OCI-LY1 (cell line): ENCODE results near the gene KBTBD6.

Experiments
- CTCF ChIP-seq: fragments of 200-600 bp; sonication (generic), shearing (Covaris generic); IDR thresholded peaks from 2 replicates; pipeline ENCODE4 v1.5.1; 2017; ENCODE audit warnings: mild to moderate bottlenecking, antibody characterized with exemption, low read length, moderate library complexity, mixed read lengths
- EZH2 ChIP-seq: fragments of 200-600 bp; sonication (generic), shearing (Covaris generic); IDR thresholded peaks from 2 replicates; pipeline ENCODE4 v1.8.0; 2017; ENCODE audit warnings: borderline replicate concordance, mixed run types, mild to moderate bottlenecking, antibody characterized with exemption, low read length, moderate library complexity, mixed read lengths

GRCh38 chr13:41139296-41139966, 6.8 kb upstream of the KBTBD6 start:
- TF ChIP-seq CTCF (no peak), EZH2 (no peak)
